Neural cell (in vitro differentiated cells): Measurements from ENCODE around the gene ANXA6. TPM values are rescaled to one million over a fixed set of nuclear protein-coding genes. Genes with fewer than 3 reads are reported as not detected.

Experiments used
- H2AFZ ChIP-seq: fragments of 200-600, 300-800 bp; sonication (generic), shearing (Covaris generic); 2 replicates; pipeline ENCODE4 v1.6.0; 2014; ENCODE audit warnings: low read depth, mild to moderate bottlenecking, antibody characterized with exemption, low read length, moderate library complexity
- H3F3A ChIP-seq: fragments of 200-600 bp; shearing (Covaris generic); 2 replicates; pipeline ENCODE4 v1.6.1; 2016; ENCODE audit warnings: mild to moderate bottlenecking, moderate library complexity, mixed read lengths, antibody characterized with exemption, low read length; ENCODE audit not compliant: insufficient read depth, poor library complexity, severe bottlenecking
- H3K27ac ChIP-seq: fragments of 200-600, 300-800 bp; sonication (generic), shearing (Covaris generic); 2 replicates; pipeline ENCODE4 v1.5.1; 2014; ENCODE audit warnings: mild to moderate bottlenecking, low read length, moderate library complexity
- H3K27me3 ChIP-seq: fragments of 300-800, 200-600 bp; sonication (generic), shearing (Covaris generic); 2 replicates; pipeline ENCODE4 v1.6.0; 2014; ENCODE audit warnings: mild to moderate bottlenecking, low read depth, low read length, moderate library complexity; ENCODE audit not compliant: insufficient read depth
- H3K36me3 ChIP-seq: fragments of 300-800, 200-600 bp; sonication (generic), shearing (Covaris generic); 2 replicates; pipeline ENCODE4 v1.5.1; 2014; ENCODE audit warnings: mild to moderate bottlenecking, antibody characterized with exemption, low read length, moderate library complexity; ENCODE audit not compliant: insufficient read depth
- H3K4me2 ChIP-seq: fragments of 300-800, 200-600 bp; sonication (generic), shearing (Covaris generic); 2 replicates; pipeline ENCODE4 v1.6.0; 2014; ENCODE audit warnings: mild to moderate bottlenecking, low read length
- H3K4me3 ChIP-seq: fragments of 300-800, 200-600 bp; sonication (generic), shearing (Covaris generic); 2 replicates; pipeline ENCODE4 v1.5.1; 2014; ENCODE audit warnings: mild to moderate bottlenecking, low read length, moderate library complexity
- H3K79me2 ChIP-seq: fragments of 200-600 bp; shearing (Covaris generic); replicated peaks from 2 replicates; pipeline ENCODE4 v1.6.0; 2014; ENCODE audit warnings: mild to moderate bottlenecking, low read length, moderate library complexity; ENCODE audit not compliant: insufficient read depth
- H3K9ac ChIP-seq: fragments of 300-800, 200-600 bp; sonication (generic), shearing (Covaris generic); 2 replicates; pipeline ENCODE4 v1.6.1; 2016; ENCODE audit warnings: mild to moderate bottlenecking, low read length, mixed read lengths
- H3K9me2 ChIP-seq: fragments of 200-600 bp; shearing (Covaris generic); 2 replicates; pipeline ENCODE4 v1.6.1; 2016; ENCODE audit warnings: mild to moderate bottlenecking, low read length, mixed read lengths; ENCODE audit not compliant: insufficient read depth
- H3K9me3 ChIP-seq: fragments of 200-600, 300-800 bp; sonication (generic), shearing (Covaris generic); 2 replicates; pipeline ENCODE4 v1.6.1; 2016; ENCODE audit warnings: mild to moderate bottlenecking, mixed run types, low read length, moderate library complexity, mixed read lengths
- H4K20me1 ChIP-seq: fragments of 200-600 bp; shearing (Covaris generic); 2 replicates; pipeline ENCODE4 v1.6.1; 2016; ENCODE audit warnings: mild to moderate bottlenecking, mixed run types; ENCODE audit not compliant: insufficient read depth
- CTCF ChIP-seq: fragments of 450-650 bp; IDR thresholded peaks from 2 replicates; pipeline ENCODE4 v1.5.1; 2014; ENCODE audit warnings: antibody characterized with exemption, mild to moderate bottlenecking, moderate library complexity; ENCODE audit not compliant: poor library complexity, severe bottlenecking
- EP300 ChIP-seq: fragments of 450-650 bp; conservative IDR thresholded peaks from 2 replicates; pipeline ENCODE4 v1.6.1; 2014; ENCODE audit warnings: antibody characterized with exemption, mild to moderate bottlenecking, moderate library complexity; ENCODE audit not compliant: poor library complexity, severe bottlenecking
- EZH2 ChIP-seq: fragments of 200-600, 300-800 bp; shearing (Covaris generic), sonication (generic); IDR thresholded peaks from 2 replicates; pipeline ENCODE4 v1.6.1; 2014; ENCODE audit warnings: antibody characterized with exemption, low read length, borderline replicate concordance, mild to moderate bottlenecking; ENCODE audit not compliant: insufficient read depth, poor library complexity, severe bottlenecking
- MXI1 ChIP-seq: fragments of 450-650 bp; conservative IDR thresholded peaks from 2 replicates; pipeline ENCODE4 v1.6.1; 2014; ENCODE audit warnings: antibody characterized with exemption, mild to moderate bottlenecking; ENCODE audit not compliant: poor library complexity, severe bottlenecking
- POLR2AphosphoS5 ChIP-seq: IDR thresholded peaks from 2 replicates; pipeline ENCODE4 v1.6.1; 2012
- RAD21 ChIP-seq: fragments of 450-650 bp; conservative IDR thresholded peaks from 2 replicates; pipeline ENCODE4 v1.6.1; 2014; ENCODE audit warnings: antibody characterized with exemption, mild to moderate bottlenecking, moderate library complexity
- REST ChIP-seq: IDR thresholded peaks from 2 replicates; pipeline ENCODE4 v1.6.1; 2012; ENCODE audit warnings: borderline replicate concordance
- SMC3 ChIP-seq: fragments of 450-650 bp; conservative IDR thresholded peaks from 2 replicates; pipeline ENCODE4 v1.6.1; 2014; ENCODE audit warnings: antibody characterized with exemption, mild to moderate bottlenecking, moderate library complexity; ENCODE audit not compliant: poor library complexity
- TAF1 ChIP-seq: IDR thresholded peaks from 2 replicates; pipeline ENCODE4 v1.6.1; 2012; ENCODE audit warnings: low read depth
- polyA plus RNA-seq: library from polyadenylated mRNA; depleted of rRNA; stranded (reverse); fragments of >200 nt; gene quantifications from 2 replicates; pipeline ENCODE4 v1.2.3, GENCODE V29; 2014

Gene ANXA6
- polyA plus RNA-seq, 1 donor from 2014 or later, result 27.5 TPM

- peaks cover 11% of the 10 kb centered on the region for H3K36me3 ChIP-seq
- H3K9me3 ChIP-seq, result no peaks in the 10 kb centered on the region
- no peak overlapping the region for H3K9ac ChIP-seq
- no peak overlapping the region for H3K4me2 ChIP-seq
- TF ChIP-seq CTCF (no peak), RAD21 (no peak), TAF1 (no peak), POLR2AphosphoS5 (no peak), REST (no peak), SMC3 (no peak), EP300 (no peak), EZH2 (no peak), MXI1 (no peak)
- H3F3A ChIP-seq, result no peaks in the 10 kb centered on the region
- H3K27ac ChIP-seq, result no peak overlapping the region
- H3K79me2 ChIP-seq, result no peaks in the 10 kb centered on the region
- H2AFZ ChIP-seq, result no peak overlapping the region
- H4K20me1 ChIP-seq, result no peaks in the 10 kb centered on the region
- no peaks in the 10 kb centered on the region for H3K9me2 ChIP-seq
- no peaks in the 10 kb centered on the region for H3K27me3 ChIP-seq
- H3K4me3 ChIP-seq, result no peak overlapping the region
These were observed 16.0 kb downstream of the ANXA6 start for GRCh38 chr5:151141535-151141934.

GRCh38 chr5:151140686-151141459 is 16.7 kb downstream of the ANXA6 start:
- Histone ChIP-seq H3K9ac (no peak overlapping the region), H3K9me2 (no peaks in the 10 kb centered on the region), H3K36me3 (peaks cover 11% of the 10 kb centered on the region), H3K27ac (no peak overlapping the region), H3K4me2 (no peak overlapping the region), H4K20me1 (no peaks in the 10 kb centered on the region), H3K4me3 (no peak overlapping the region), H2AFZ (no peak overlapping the region), H3F3A (no peaks in the 10 kb centered on the region), H3K79me2 (no peaks in the 10 kb centered on the region), H3K9me3 (no peaks in the 10 kb centered on the region), H3K27me3 (no peaks in the 10 kb centered on the region)
- no peak for TF ChIP-seq REST
